GM21423 (cell line): ENCODE data around the gene ZNRD2.

Source experiments
- ATAC-seq: cut with Tn5 transposase; IDR thresholded peaks from one replicate; pipeline ENCODE4 v1.9.1; 2021; ENCODE audit warnings: mild to moderate bottlenecking, moderate library complexity; ENCODE audit not compliant: unreplicated experiment

The ZNRD2 gene

GRCh38 chr11:65537620-65538231 lies 32.6 kb upstream of the ZNRD2 start:
- ATAC-seq = no peak

DNA sequence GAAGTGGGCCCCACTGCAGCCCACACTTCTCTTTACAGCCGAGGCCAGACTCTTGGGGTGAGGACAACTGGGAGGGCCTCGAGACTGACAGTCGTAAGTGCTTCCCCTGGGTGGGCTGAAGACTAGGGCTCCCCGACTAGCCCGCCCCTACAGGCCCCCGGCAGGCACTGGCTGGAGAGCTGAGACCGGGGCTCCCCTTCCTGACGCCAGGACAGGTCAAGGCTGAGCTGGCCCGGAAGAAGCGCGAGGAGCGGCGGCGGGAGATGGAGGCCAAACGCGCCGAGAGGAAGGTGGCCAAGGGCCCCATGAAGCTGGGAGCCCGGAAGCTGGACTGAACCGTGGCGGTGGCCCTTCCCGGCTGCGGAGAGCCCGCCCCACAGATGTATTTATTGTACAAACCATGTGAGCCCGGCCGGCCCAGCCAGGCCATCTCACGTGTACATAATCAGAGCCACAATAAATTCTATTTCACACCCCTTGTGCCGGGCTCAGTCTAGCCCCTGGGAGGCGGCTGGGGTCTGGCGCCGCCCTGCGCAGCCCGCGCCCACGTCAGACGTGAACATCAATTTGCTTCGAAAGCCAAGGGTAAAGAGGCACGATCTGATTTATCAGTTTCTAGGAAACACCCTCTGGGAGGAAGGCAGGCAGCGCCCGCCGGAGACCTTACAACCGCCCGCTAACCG lies 31.9 kb upstream of the ZNRD2 start:
- no peak for ATAC-seq

- ATAC-seq = no peak
Measured at GRCh38 chr11:65538915-65539743, 31.1 kb upstream of the ZNRD2 start.

DNA sequence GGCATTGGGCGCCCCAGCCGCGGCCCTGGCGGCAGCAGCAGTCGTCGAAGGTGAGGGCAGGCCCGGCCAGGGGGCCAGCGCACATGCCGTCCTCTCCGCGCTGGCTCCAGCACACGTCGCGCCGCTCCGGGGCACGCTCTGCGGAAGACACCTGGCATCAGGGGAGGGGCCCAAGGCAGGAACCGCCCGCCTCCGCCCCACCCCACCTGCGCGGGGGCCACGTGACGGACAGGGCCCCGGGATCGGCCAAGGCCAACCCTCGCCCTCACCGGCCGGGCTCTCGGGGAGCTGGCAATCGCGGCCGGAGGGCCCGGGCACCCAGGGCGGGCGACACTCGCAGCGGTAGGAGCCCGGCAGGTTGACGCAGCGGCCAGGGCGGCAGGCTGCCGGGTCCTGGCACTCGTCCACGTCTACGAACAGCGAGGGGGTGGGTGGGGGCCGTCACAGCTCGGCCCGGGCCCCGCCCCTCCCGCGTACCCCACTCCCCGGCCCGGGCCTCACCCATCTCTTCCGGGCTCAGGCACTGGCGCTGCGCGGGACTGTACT lies 30.5 kb upstream of the ZNRD2 start:
- peak; percentile 52 for ATAC-seq

DNA sequence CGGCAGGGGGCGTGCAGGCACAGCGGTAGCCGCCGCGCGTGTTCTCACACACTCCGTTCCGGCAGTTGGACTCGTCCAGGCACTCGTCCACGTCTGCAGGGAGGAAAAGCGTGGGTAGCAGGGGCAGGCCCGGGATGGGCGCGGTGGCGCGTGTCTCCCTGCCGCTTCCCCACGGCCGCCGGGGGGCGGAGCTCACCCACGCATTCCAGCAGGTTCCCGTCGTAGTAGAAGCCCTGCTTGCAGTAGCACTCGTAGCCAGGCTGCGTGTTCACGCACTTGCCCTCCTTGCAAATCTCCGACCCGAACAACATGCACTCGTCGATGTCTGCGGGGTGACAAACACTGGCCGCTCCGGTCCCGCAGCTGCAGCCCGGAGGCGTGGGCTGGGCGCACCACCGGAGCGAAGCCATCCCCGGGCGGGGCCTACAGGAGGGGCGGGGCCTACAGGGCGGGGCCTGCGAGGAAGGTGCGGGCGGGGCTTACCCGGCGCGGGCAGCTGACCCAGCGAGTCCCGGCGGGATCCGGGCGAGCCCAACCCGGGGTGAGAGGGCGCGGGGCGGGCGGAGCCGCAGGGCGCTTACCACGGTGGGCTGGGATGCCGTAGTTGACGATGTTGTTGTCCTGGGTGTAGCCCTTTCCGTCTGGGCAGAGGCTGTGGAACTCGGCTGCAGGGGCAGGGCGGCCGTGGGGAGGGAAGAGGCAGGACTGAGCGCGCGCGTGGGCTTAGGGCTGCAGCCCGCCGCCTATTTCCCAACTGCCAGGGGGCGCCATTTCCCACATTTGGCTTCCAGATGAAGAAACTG lies 29.8 kb upstream of the ZNRD2 start:
- ATAC-seq = peak; percentile 64

DNA sequence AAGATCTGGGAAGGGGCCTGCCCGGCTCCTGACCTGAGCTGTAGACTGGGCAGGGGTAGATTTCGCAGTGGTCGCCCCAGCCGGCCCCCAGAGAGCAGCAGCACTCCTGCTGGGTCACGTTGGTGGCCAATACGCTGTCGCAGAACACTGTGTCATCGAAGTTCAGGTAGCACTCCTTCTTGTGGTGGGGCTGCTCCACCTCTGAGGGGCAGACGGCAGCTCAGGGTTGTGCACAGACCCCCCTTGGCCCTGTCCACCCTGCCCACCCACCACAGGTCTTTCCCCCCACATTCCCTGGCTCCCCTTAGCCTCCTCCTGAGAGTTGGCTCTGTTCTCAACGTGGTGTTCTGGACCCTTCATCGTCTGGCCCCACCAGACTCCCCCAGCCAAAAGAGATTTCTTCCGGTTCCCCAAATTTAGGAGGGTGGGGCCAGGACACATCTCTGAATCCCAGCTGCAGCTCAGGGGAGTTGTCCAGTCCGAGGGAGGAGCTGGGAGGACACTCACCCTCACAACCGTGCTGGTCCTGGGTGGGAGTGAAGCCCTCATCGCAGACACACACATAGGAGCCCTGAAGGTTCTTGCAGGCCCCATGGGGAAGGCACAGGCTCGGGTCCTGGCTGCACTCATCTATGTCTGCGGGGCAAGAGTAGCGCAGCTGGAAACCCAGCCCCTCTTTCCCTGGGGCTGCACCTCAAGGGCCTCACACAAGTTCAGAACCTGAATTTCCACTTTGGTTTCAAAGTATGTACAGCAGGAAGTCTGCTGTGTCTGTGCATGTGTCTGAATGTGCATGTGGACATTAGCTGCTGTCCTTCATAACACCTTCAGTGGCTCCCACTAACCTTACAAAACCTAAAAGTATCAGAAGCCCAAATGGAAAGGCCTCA lies 28.9 kb upstream of the ZNRD2 start:
- no peak for ATAC-seq

GRCh38 chr11:65542738-65543390 lies 27.4 kb upstream of the ZNRD2 start:
- no peak for ATAC-seq

- ATAC-seq = no peak
Measured at GRCh38 chr11:65545853-65546216, 24.4 kb upstream of the ZNRD2 start.

DNA sequence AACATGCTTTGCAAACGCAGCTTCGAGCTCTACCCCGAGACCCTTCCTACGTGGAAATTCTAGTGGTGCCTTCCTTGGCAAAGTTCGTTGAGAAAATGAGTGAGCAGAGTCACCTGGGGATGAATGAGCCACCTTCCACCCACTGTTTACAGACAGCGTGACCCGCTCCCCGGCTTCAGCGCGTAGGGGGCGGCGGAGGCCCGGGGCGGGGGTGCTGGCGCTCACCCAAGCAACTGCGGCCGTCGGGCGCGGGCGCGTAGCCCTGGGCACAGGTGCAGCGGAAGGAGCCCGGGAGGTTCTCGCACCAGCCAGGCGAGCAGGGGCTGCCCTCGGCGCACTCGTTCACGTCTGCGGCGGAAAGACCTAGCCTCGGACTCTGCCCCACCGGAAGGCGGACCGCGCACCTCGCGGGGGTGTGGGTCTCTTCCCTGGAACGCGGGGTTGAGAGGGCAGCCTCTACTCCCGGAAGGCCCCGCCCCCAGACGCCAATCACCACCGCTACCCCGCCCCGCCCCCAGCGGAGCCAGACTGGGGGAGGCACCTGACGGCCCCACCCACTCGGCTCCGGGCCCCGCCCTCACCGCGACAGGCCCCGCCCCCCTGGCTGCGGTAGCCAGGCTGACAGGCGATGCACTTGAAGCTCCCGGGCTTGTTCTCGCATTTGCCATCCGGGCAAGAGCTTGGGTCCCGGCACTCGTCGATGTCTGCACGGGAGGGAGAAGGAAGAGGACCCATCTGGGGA lies 23.9 kb upstream of the ZNRD2 start:
- ATAC-seq = peak; percentile 73

GRCh38 chr11:65547446-65548125 lies 22.7 kb upstream of the ZNRD2 start:
- no peak for ATAC-seq

- ATAC-seq = no peak
Measured at GRCh38 chr11:65548395-65548794, 21.9 kb upstream of the ZNRD2 start.

DNA sequence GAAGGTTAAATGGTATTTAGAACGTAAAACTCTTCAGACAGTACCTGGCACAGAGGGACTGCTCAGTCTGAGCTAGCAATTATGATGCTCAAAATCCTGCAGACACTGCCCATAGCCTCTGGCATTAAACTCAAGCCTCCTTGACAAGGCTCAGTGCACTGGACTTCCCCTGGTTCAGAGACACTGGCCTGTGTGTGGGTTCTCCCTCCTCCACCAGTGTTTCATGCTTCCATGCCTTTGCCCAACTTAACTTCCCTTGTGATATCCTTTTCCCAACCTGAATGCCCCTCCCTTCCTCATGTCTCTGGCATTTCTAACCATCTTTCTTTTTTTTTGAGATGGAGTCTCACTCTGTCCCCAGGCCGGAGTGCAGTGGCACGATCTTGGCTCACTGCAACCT lies 21.2 kb upstream of the ZNRD2 start:
- no peak for ATAC-seq

DNA sequence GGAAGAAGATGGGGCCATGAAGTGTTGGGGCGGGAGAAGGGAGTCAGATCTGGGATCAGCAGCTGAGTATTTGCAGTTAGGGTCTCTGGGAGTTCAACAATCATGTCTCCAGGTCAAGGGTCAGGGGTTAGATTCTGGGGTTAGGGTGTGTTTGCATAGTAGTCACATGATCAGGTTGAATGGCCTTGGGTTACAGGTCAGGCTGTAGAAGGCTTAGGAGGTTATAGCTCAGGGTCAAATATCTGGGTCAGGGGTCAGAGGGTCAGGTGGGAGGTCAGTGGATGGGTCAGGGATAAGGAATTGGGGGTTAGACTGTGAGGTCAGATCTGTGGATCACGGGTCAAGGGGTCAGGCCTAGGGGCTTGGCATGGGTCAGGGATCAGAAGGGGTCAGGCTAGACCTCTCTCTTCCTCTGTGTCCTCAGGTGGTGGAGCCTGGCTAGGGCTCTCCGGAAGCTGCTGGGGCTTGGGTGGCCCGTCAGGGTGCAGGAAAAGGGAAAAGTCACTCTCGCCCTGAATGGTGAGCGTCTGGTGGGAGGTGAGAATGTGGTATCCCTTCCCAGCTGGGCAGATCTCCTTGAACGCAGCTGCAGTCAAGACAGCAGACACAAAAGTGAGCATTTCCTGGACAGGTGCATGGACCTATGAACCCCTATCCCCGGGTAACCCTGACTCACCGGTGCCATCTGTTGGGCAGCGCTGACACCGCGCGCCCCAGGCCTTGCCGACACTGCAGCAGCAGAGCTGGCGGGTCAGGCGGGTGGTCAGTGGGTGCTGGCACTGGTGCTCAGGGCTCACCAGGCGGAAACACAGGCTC lies 18.5 kb upstream of the ZNRD2 start:
- ATAC-seq = no peak

GRCh38 chr11:65552388-65552951 lies 17.8 kb upstream of the ZNRD2 start:
- no peak for ATAC-seq

DNA sequence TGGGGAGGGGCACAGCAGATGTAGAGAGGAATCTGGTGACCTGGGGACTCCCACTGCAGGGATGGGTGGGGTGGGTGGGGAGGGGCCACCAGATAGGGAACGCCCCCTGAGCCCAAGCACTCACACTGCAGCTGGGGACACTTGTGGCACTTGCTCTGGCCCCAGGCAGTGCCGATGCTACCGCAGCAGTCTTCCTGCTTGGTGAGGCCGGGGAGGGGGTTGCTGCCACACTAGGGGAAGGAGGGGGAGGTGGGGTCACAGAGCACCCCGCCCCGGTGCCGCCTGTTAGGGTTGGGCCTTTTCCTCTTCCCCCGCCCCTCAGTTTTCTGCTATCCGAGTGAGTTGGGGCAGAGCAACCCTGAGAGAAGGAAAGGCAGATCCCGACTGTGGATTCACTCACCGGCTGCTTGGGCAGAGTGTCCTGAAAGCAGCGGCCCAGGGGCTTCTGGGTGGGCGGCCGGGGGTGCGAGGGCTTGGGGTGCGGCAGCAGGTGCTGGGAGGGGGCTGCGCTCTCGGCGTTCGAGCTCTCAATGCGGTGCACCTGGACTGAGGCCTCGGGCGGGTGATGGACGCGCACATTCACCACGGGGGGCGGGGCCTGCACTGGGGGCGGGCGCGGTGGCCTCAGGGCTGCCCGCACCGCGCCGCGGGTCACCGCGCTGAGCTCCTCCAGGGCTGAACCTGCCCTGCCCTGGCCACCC lies 16.8 kb upstream of the ZNRD2 start:
- ATAC-seq = no peak

DNA sequence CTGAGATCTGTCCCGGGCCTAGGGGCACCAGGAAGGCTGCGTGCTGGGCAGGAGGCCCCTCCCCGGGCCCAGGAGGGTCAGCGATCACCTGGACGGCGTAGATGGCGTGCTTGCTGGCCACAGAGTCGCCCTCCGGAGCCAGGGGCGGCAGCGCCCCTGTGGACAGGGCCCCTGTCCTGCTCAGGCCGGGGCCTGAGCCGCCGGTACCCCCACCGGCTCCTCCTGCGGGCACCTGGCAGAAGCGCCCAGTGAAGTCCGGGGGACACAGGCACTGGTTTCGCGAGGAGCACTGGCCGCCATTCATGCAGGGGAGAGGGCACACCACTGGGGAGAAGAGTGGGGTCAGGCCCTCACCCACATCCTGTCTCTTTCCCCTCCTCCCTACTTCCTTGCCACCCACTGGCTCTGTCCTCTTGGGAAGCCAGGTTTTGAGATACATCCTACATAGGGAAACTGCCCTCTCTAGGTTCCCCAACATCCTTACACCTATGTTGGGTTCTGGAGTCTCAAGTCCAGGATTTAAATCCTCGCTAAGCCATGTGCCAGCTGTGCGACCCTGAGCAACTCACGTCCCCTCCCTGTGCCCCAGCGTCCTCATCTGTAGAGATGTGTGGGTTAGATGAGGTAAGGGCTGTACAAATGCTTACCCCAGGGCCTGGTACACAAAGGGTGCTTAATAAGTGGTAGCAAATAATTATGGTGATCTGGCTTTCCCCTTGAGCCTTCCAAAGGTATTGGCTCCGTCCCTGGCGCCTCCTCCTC lies 16.0 kb upstream of the ZNRD2 start:
- no peak for ATAC-seq
